Left lung (tissue), 10 donors: ENCODE data around the gene PRPF39. TPM values are rescaled to one million over a fixed set of nuclear protein-coding genes. Genes with fewer than 3 reads are reported as not detected.

Experiments used
- ATAC-seq: fragments of 200-7000 bp; cut with Tn5 transposase; one replicate; pipeline ENCODE4 v1.9.1; 2020; ENCODE audit warnings: moderate library complexity
- DNase-seq, 4 donors: peaks; one replicate each; pipeline ENCODE4 v3.0.0-alpha.2; 2013 to 2020
- H3K27ac ChIP-seq, 2 donors: fragments of 200-600 bp; sonication (generic) in 1 of 2; one replicate each; pipeline versions ENCODE4 v1.5.0 to v1.8.0; 2020 to 2021
- H3K27me3 ChIP-seq, 2 donors: fragments of 200-600 bp; sonication (generic) in 1 of 2; one replicate each; pipeline versions ENCODE4 v1.5.0 to v1.8.0; 2020 to 2021
- H3K36me3 ChIP-seq, 2 donors: fragments of 200-600 bp; sonication (generic) in 1 of 2; one replicate each; pipeline versions ENCODE4 v1.5.0 to v1.8.0; 2020 to 2021
- H3K4me1 ChIP-seq, 2 donors: fragments of 200-600 bp; one replicate each; pipeline ENCODE4 v1.8.0; 2021
- H3K4me3 ChIP-seq, 2 donors: fragments of 200-600 bp; sonication (generic) in 1 of 2; one replicate each; pipeline versions ENCODE4 v1.5.0 to v1.8.0; 2020 to 2021; ENCODE audit warnings: mild to moderate bottlenecking in 1 of 2
- H3K9me3 ChIP-seq, 2 donors: fragments of 200-600 bp; sonication (generic) in 1 of 2; one replicate each; pipeline versions ENCODE4 v1.5.0 to v1.8.0; 2020 to 2021
- CTCF ChIP-seq, 2 donors: fragments of 200-600 bp; sonication (generic) in 1 of 2; IDR thresholded peaks; one replicate each; pipeline versions ENCODE4 v1.5.0 to v1.8.0; 2021; ENCODE audit warnings: antibody characterized with exemption in 2 of 2
- intact Hi-C, 2 donors: fragments of 100-400 bp; cut with DNase I; formaldehyde crosslinking; loops; one replicate each; pipeline versions ENCODE4 v1.11.2 to v1.14.2; 2022
- polyA plus RNA-seq, 6 donors: library from polyadenylated mRNA; unstranded; fragments of 120-200 nt; gene quantifications; one replicate each; pipeline ENCODE4 v1.2.1, GENCODE V29; 2013; ENCODE audit not compliant: insufficient read length in 6 of 6
- total RNA-seq, 2 donors: library from RNA; stranded (reverse); fragmentation: NEBNext Ultra II Directional; extraction: Animal tissue kit (Norgen Biotek cat#: 25700); gene quantifications; one replicate each; pipeline ENCODE4 v1.2.1, GENCODE V29; 2021
- donor health status: DM: no; HTN: yes; CAD: no.
- donor health status: DM: no; HTN: no; CAD: no.

PRPF39 gene
- total and polyA plus RNA-seq, 8 donors = 18.5 to 103 (median 73.8) TPM

GRCh38 chr14:45133683-45134050 lies 49.8 kb downstream of the PRPF39 start:
- intact Hi-C loops = no loop called here

GRCh38 chr14:45134051-45134958 lies 50.4 kb downstream of the PRPF39 start, which contains the start of gene FKBP3:
Gene FKBP3 (minus strand): TSS chr14:45134481. CDS start chr14:45134456, 25 bp downstream.
- Histone ChIP-seq H3K9me3 (no peaks in the 10 kb centered on the region), H3K27ac (peak within 1 kb of the TSS; percentile 93 to 95), H3K36me3 (peaks cover 0 to 4% of the 10 kb centered on the region in 2 donors), H3K4me3 (peak within 1 kb of the TSS; percentile 66 to 71), H3K4me1 (peaks cover 10 to 27% of the 10 kb centered on the region in 2 donors), H3K27me3 (no peaks in the 10 kb centered on the region)
- intact Hi-C loops = no loop called here
- ATAC-seq (peak; percentile 97), DNase-seq (peak; percentile 96 to 98 (median 98))
- TF ChIP-seq CTCF (IDR thresholded peaks at IDR 0.05) = no peak

More at GRCh38 chr14:45133683-45134050, 49.8 kb downstream of the PRPF39 start:
- Histone ChIP-seq H3K27ac (peak overlapping the region; percentile 93 to 95), H3K4me1 (peaks cover 10 to 27% of the 10 kb centered on the region in 2 donors), H3K36me3 (peaks cover 0 to 10% of the 10 kb centered on the region in 2 donors), H3K4me3 (peak overlapping the region; percentile 66 to 71), H3K27me3 (no peaks in the 10 kb centered on the region), H3K9me3 (no peaks in the 10 kb centered on the region)
- DNase-seq (no peak), ATAC-seq (peak; percentile 12)
- TF ChIP-seq CTCF (IDR thresholded peaks at IDR 0.05) = no peak

- intact Hi-C loops = no loop called here
- no peaks in the 10 kb centered on the region for H3K9me3 ChIP-seq
- peak overlapping the region; percentile 66 to 71 for H3K4me3 ChIP-seq
- no peak for TF ChIP-seq CTCF (IDR thresholded peaks at IDR 0.05)
- H3K36me3 ChIP-seq = no peaks in the 10 kb centered on the region
- H3K27me3 ChIP-seq = no peaks in the 10 kb centered on the region
- DNase-seq (peak in 1 of 4 donors; percentile 47), ATAC-seq (no peak)
- H3K27ac ChIP-seq = peak overlapping the region; percentile 93 to 95
- H3K4me1 ChIP-seq = peaks cover 10 to 27% of the 10 kb centered on the region in 2 donors
Observed at GRCh38 chr14:45135156-45135555, 51.2 kb downstream of the PRPF39 start.

- H3K4me3 ChIP-seq = peak within 1 kb of the TSS; percentile 66 to 71
- TF ChIP-seq CTCF (IDR thresholded peaks at IDR 0.05) = no peak
- intact Hi-C loops = no loop called here
- H3K9me3 ChIP-seq = no peaks in the 10 kb centered on the region
- ATAC-seq = peak; percentile 77
- H3K27me3 ChIP-seq = no peaks in the 10 kb centered on the region
- peak; percentile 82 to 97 (median 94) for DNase-seq
- peak within 1 kb of the TSS; percentile 93 to 95 for H3K27ac ChIP-seq
- H3K4me1 ChIP-seq = peaks cover 10 to 27% of the 10 kb centered on the region in 2 donors
- no peaks in the 10 kb centered on the region for H3K36me3 ChIP-seq
Observed at GRCh38 chr14:45135659-45136395, 51.9 kb downstream of the PRPF39 start, which contains the start of gene FANCM. Gene FANCM (plus strand): TSS chr14:45135930. CDS start chr14:45136032, 102 bp downstream.
